GF-D8 (cell line): ENCODE data around the gene BMX.

ENCODE experiments used
- DNase-seq: peaks from one replicate; lab custom pipeline; 2025; lab: John Stamatoyannopoulos, UW

Gene BMX

DNA sequence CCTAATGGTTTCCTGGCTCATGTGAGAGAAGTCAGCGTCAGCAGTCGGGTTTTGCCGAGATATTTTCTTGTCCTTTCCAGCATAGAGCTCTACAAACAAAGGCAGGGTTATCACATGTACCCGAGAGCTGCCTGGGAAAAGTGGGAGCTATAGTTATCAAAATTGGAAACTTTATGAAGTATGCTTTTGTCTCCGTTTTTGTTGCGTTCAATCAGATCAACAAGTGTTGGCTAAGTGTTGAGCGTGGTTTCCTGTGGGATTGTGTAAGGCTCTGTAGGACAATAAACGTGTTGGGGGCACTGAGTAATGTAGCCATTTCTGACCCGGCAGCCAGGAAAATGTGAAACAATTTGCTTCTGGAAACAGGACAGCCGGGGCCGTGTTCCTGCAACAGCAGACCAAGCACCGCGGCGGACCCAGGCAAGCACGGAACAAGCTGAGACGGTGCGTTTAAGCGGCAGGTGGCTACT is at the start of gene BMX:
Gene BMX, plus strand, starts transcription at position 311 of the 470 bp plus-strand sequence. CDS start 7,547 bp downstream, outside the sequence.
- peak; percentile 23 for DNase-seq

DNA sequence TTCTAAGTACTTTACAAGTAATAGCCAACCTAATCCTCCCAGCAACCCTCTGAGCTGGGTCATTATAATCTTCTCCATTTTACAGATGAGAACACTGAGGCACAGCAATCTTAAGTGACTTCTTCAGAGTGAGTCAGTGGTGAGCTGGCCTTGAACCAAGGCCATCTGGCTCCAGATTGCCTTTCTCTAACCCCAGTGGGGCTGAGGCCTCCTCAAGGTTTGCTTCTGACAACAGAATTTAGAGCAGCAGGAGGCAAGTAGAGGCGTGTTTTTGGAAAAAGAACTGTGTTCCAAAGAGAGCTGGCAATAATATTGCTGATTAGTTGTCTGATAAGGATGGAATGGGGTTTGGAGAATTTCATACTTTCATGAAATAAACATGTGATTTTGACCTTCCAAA is 48.7 kb upstream of the BMX start:
- no peak for DNase-seq

DNA sequence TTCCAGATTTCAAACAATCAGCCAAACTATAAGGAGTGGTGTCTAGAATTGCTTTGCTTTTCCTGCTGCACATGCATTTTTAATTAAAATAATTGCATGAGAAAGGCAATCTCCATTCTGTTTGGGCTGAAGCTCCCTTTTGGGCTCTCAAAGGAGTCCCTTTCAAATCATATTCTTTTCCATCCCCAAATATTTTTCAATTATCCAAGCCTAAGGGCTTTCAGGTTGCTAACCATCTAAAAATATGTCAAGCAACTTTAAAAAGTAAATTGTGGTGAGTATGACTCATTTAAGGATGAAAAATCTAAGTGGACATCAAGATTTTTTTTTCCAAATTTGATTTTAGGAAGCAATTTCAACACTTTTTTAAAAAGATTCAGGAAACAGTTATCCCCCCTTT is 35.9 kb upstream of the BMX start:
- no peak for DNase-seq

DNA sequence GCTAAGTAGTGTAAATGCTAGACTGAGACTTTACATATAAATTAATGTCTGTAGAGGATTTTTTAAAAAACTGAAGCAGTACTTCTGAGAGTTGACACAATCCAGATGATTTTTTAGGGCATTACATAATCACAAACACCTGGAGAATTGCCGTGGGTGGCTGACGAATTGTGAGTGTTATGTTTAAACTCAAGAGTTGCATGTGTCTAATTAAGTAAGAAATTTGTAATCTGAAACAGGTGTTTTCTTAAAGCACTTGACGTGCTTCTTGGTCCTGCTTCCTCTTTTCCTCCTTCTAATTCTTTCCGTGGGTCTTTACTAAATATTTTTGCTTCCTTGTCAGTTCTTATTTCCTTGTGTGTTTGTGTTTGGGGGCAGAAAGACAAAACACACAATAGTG is 35.3 kb upstream of the BMX start:
- peak; percentile 19 for DNase-seq

DNA sequence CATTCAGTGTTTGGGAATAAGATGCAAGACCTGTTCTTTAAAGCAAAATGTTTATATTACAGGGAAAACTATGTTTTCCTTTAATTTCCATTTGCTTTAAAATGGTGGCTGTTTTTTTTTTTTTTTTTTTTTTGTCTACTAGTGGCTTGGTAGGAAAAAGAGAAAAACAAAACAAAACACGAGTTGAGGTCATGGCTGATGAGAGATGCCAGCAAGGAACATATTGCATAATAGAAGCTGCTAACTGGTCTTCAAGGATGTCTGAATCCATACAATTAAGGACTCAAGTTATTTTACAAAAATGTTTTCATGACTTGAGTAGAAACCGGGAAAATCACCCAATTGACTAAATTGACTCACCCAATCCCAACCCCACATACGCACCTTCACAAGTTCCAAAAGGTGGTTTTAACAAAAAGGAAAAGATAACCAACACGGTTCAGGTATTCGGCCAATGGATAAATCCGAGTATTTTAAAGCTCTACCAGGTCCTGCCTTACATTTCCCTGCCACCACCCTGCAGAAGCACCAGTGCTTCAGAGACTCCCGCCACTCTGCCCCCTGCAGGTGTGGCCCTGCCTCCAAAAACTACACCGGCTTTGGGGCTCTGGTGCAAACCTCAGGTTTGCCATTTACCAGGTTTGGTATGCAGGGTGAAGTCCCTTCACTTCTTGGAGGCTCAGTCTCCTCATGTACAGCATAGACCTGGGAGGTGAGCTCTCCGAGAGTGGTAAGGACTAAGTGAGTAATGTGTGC is 34.5 kb upstream of the BMX start:
- no peak for DNase-seq

DNA sequence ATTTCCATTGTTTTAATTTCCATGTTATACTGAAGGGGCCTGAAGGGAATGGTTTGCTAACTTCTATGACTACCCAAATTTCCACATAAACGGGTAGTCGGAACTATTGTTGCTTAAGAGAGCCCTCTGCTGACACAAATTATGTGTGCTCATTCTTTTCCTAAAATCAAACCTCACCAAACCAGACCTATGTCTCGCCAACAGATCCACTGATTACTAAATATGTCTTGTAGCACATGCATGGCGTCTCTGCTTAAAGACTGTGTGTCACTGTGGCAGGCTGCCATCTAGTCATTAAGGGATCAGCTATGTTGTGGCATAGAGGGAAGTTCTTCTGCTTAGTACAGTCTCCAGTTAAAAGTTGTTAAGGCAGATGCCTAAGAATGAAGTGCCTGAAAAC is 32.6 kb upstream of the BMX start:
- no peak for DNase-seq

DNA sequence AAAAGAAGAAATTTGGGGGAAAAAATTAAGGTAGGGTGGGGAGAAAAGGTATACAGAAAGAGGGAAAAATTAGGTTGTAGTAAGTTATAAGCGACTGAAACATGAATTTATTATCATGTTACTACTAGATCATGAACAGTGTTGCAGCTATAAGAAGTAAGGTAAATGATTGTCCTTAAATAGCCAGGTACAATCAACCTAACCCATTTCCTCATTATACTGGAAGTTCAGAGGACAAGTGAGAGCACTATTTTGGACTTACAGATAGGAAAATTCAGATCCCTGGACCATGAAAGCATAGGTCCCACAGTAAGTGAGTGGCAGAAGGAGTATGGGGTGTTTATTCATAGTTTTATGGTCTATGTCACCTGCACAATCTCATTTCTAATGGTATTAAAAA is 31.0 kb upstream of the BMX start:
- DNase-seq: no peak

DNA sequence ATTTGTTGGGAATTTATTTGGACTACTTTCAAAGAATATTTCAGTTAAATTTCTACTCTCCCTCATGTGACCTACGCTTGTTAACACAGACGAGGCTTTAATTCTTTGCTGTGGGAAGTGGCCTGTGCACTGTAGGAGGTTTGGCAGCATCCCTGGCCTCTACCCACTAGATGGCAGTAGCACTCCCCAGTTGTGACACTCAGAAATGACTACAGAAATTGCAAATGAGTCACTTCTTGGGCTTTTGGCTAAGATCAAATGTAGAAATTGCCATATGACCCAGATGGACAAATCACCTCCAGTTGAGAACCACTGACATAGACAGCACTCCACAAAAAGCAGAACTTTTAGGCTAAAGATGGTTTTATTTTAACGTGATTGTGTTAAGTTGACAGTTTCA is 29.6 kb upstream of the BMX start:
- DNase-seq: no peak

DNA sequence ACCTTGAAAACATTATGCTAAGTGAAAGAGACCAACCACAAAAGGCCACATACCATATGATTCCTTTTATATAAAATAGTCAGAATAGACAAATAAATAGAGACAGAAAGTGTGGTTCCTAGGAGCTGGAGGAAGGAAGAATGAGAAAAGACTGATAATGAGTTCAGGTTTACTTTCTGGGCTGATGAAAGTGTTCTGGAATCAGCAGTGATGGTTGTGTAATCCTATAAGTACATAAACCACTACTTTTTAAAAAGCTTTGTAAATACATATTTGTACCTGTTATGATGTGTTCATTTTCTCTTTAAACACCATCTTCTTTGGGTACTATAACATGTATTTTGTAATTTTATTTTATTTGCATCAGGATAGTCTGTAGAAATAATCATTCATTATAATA is 28.1 kb upstream of the BMX start:
- DNase-seq: no peak

DNA sequence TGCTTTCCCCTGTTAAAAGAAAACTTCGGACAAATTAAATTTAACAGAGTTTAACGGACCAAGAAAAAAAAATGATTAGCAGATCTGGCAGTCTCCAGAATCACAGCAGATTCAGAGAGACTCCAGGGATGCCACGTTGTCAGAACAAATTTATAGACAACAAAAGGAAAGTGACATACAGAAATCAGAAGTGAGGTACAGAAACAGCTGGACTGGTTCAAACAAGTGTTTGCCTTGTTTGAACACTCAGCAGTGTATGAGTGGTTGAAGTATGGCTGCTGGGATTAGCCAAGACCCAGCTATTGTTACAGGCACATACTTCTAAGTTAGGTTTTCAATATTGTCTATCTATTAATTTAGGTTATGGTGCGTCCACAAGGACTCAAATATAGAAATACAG is 26.6 kb upstream of the BMX start:
- no peak for DNase-seq

DNA sequence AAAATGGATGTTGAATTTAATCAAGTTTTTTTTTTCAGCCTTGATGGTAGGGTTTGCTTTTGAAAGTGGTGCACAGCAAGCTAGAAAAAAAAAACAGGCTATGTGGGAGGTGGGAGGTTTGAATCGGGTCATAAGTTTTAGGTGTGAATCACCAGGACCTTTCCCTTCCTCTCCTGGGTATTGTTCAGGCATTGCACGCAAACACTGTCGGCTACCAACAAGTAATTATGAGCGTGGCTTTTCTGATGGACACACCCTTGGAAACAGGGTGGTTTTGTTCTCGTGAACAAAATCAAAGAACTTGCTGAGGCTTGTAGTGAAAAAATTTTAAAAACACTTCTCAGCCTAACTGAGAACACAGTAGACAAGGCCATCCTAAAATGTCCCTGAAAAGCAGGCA is 25.6 kb upstream of the BMX start:
- no peak for DNase-seq

DNA sequence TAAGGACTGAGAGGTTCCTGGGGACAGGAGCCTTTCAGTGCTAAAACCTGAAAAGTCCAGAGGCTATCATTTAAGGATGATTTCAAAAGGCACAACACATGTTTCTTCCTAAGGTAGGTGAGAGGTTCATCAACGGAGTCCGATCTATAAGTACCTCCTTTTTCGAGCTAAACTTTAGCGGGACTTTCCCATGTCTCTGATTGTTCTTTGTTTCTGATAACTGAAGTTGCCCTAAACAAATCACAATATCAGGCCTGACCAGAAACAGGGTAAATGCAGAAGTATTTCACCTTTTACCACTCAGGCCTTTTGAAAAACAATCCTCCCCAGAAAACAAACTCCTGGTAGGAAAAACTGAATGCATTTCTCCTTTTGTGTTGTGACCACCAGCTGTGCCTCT is 25.1 kb upstream of the BMX start:
- DNase-seq: no peak

DNA sequence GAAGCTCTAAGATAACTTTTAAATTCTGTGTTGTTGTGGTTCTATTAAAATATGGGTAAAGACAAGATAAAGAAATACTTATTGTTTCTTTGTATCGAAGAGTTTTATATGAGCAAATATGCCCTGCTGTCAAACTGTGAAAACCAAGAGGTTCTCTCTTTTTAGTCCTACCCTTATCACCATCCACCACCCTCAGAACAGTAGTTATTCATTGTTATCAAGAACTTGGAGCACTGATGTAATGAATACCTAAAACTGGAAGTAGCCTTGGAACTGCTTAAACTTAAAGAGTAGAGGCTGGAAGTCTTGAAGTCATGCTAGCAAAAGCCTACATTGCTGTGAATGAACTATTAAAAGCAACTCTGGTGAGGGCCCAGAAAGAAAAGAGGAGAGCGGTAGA is 16.7 kb upstream of the BMX start:
- DNase-seq: no peak

DNA sequence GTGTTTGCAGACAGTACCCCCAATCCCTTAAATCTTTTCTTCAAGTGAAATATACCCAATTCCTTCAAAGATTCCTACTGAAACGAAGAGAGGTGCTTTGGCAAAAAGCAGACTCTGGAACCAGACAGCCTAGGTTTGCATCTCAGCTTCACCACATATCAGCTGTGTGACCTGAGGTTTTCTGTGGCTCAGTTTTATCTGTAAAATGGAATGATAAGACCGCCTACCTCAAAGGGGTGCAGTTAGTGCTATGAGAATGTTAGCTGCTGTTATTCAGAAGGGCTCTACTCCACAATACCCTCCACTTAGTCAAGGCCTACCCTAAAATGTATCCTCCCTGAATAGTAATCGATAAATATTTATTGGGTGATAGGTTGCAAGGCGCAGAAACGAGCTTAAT is 8.1 kb upstream of the BMX start:
- DNase-seq: no peak

DNA sequence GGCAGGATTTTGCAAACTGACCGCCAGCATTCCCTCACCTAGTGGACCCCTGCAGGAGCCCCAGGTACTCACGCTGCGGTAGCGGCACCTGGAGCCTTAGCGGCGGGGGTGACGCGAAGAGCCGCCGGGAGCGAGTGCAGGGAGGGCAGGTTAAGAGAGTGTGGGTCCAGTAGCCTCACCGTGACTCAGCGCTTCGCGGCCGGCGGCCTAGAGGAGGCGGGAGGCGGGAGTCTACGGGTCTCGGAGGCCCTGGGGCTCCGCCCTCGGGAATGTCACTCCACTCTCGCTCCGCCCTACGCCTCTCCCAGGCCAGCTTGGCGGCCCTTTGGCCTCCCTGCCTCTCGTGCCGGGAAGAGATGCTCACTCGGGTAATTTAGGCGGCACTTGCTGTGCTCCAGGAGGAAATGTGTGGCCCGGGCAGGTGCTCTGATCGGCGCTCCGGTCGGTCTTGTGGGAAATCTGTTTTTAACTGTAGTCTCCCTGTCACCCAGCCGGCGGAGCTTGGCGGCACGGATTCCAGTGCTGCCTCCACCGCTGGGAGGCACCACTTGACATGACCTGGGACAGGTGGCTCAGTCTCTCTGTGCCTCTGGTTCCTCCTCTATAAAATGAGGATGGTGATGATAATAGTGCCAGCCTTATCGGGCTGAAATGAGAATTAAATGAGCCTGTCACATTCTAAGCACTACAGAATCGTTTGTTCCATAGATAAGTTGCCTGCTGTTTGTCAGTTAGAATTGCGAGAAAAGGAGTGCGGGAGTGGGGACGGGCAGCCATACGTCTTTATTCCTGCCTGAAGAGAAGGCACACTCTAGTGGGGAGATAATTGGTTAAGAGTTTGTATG is 7.3 kb upstream of the BMX start, which contains the start of gene PIR:
Gene PIR, minus strand, starts transcription at position 216 of the 845 bp plus-strand sequence. CDS start 2,076 bp downstream, outside the sequence.
- peak; percentile 49 for DNase-seq

DNA sequence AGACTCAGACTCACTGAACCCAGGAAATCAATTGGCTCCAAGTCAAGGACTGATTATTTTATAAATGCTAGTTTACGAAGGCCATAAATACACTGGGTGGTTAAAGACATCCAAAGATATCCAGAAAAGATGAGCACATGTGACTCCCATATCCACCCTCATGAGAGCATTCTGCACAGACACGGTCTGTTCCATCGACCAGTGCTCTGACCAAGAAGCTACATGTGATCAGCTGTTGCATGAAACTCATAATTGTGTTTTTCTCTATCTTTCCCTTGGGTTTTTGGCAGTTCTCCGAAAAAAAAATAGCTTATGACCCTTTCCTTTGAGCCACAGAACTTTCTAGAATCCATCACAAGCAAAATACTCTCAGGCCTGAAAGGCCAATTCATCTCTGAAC is 4.8 kb upstream of the BMX start:
- DNase-seq: no peak

DNA sequence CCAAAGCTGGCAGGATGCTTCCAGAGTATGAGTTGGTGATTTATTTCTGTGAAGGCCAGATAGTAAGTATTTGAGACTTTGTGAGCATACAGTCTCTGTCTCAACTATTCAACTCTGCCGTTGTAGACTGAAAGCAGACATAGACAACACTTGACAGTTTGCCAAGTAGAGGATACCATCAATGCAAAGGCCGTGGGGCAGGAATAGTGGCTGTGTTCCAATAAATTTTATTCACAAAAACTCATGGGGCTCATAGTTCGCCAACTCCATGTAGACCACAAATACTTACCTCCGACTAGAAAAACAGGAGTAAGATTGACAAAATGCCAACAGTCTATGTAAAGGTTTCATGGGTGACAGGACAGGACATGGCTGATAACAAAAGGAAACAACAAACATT is 3.8 kb upstream of the BMX start:
- no peak for DNase-seq

DNA sequence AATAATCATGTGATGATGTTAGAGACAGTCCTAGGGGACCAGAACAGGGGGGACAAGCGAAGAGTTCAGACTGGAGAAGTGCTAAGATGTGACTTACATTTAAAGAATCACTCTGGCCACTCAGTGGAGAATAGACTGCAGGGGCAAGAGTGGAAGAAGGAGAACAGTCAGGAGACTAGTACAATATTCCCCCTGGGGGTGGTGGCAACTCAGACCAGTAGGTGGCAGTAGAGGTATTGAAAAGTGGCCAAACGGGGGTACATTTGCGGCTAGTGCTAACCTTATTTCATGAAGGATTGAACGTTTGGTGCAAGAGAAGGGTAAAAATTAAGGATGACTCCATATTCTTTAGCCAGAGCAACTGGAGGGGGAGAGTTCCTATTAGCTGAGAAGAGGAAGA is 2.7 kb upstream of the BMX start:
- peak; percentile 9 for DNase-seq

DNA sequence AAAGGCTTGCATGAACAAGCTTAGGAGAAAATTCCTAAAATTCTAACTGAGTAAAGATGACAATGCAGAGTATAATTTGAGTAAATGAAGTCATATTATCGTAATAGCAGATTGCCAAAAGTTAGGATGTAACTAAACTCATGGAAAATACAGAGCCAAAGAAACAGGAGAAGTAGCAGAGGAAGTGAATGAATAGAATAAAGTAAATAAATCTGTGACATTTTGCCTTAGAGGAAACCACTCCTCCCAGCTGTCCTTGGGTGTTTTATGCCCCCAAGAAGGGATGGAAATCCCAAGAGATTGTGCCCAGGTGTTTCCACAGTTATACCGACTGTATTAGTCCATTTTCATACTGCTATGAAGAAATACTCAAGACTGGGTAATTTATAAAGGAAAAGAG is 1.9 kb upstream of the BMX start:
- DNase-seq: no peak

DNA sequence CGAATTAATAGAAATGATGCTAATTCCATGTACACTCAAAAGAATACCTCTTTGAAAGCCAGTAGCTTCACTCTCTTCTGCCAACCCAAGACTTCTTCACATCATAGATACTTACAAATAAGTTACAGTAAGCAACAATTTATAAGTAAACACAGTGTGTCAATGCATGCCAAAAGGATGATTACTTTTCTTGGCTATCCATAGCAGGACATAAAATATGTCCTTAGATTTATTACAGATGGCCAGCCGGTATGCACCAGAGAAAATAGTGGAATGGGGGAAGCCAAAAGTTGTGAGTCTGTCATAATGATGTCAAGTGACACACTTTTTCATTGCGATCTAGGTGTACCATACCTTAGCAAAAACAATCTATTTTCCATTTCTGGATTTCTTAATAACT is 631 bp upstream of the BMX start:
- no peak for DNase-seq

DNA sequence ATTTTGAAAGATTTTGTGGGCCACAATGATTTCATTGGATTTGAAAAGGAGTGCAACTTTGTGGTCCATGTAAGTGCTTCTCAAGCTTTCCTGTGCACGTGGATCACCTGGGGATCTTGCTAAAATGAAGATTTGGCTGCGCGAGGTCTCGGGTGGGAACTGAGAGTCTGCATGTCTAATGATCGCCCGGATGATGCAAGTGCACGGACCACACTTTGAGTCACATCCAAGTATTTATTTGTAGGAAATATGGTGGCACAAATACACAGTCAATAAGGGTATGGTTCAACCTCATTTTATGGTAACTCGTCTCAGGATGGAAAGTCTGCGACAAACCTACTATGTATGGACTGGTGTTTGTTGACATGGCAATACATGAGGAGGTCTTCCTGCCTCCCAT is 899 bp downstream of the BMX start:
- DNase-seq: no peak

DNA sequence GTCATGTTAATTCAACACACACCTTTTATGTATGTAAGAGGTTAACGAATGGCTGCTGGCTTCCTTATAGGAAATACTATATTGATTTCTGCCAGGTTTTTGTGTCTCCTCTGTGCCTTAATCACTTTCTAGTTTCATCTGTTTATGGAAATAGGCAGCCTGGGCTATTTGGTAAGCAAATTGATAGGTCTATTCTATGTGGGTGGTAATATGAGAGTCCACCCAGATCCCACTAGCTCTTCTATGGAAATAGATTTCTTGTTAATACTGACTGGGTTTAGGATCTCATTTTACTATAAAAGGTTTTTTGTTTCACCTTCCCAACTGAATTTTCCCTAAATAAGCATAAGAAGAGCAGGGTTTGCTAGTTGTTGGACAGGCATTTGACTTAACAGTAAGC is 4.1 kb downstream of the BMX start:
- no peak for DNase-seq

DNA sequence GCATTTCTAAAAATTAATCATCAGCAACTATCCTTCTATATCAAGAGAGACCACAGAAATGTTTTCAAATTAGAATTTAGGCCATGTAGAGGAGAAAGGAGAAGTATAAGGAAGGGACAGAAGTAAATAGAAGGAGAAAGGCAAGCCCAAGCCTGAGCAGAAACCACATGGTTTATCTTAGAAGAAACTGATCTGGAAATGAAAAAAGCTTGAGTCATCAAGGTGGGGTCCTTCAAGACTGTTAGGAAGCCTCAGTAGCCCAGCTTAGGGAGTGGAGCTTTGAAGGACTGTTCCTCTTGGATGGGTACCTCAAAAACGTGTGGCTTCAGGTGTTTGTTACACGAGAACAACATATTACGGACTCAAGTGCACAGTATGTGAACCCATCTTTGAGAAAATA is 4.5 kb downstream of the BMX start:
- DNase-seq: peak; percentile 1
